Activated CD8-positive, alpha-beta T cell treated with anti-CD3 and anti-CD28 coated beads for 36 hours (primary cell): ENCODE measurements around the gene NFIA. TPM values are rescaled to one million over a fixed set of nuclear protein-coding genes. Genes with fewer than 3 reads are reported as not detected.

Experiments
- ATAC-seq: fragments of 200-7000 bp; cut with Tn5 transposase; one replicate; pipeline ENCODE4 v1.10.0; 2021; ENCODE audit warnings: mild to moderate bottlenecking, moderate library complexity
- CTCF ChIA-PET: fragments of 350-600 bp; sonication (Branson Sonifier 250); formaldehyde crosslinking; loops from one replicate; lab custom pipeline; 2021; ENCODE audit warnings: antibody characterized with exemption; lab: Charles Lee
- POLR2A ChIA-PET: fragments of 350-600 bp; sonication (Branson Sonifier 250); formaldehyde crosslinking; loops from one replicate; lab custom pipeline; 2021; ENCODE audit warnings: antibody characterized with exemption; lab: Charles Lee
- DNase-seq: peaks from one replicate; pipeline ENCODE4 v3.0.0-alpha.2; 2020
- H3K27ac Mint-ChIP-seq: one replicate; pipeline ENCODE4 v1.8.0; 2021; ENCODE audit warnings: mild to moderate bottlenecking, mixed read lengths
- H3K27me3 Mint-ChIP-seq: one replicate; pipeline ENCODE4 v1.8.0; 2021; ENCODE audit warnings: mixed read lengths
- H3K36me3 Mint-ChIP-seq: one replicate; pipeline ENCODE4 v1.8.0; 2021; ENCODE audit warnings: low read depth, mixed read lengths
- H3K4me1 Mint-ChIP-seq: one replicate; pipeline ENCODE4 v1.8.0; 2021; ENCODE audit warnings: low read depth, mixed read lengths
- H3K4me3 Mint-ChIP-seq: one replicate; pipeline ENCODE4 v1.8.0; 2021; ENCODE audit warnings: mild to moderate bottlenecking, moderate library complexity, mixed read lengths
- H3K9me3 Mint-ChIP-seq: one replicate; pipeline ENCODE4 v1.8.0; 2021; ENCODE audit warnings: mixed read lengths
- intact Hi-C: fragments of 100-400 bp; cut with micrococcal nuclease; formaldehyde crosslinking; loops from one replicate; pipeline ENCODE4 v1.10.0; 2022
- total RNA-seq, 2 experiments: library from RNA; stranded (reverse); gene quantifications; one replicate each; pipeline ENCODE4 v1.2.3, GENCODE V29; 2021
- TF ChIP-seq, protein P1 (sequence below): fragments of 200-600 bp; IDR thresholded peaks from one replicate; pipeline ENCODE4 v1.8.0; 2022; ENCODE audit warnings: antibody characterized with exemption, mild to moderate bottlenecking

The NFIA gene
- total RNA-seq, 2 experiments from 2014 or later: 1.9 to 2.4 TPM

DNA sequence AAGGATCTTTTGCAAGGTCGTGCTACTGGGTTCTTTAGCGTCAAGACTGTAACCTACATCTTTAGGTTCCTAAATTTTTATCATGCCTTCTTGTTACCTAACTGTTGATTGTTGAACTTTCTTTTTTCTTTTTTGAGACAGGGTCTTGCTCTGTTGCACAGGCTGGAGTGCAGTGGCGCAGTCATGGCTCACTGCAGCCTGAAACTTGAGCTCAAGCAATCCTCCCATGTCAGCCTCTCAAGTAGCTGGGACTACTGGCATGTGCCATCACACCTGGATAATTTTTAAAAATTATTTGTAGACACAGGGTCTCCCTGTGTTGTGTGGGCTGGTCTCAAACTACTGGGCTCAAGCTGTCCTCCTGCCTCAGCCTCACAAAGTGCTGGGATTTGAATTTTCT is 52.9 kb downstream of the NFIA start:
- ChIA-PET POLR2A (interaction anchor here (0.6 kb wide), 1 partner anchor 179 kb away, joined by 3 read pairs; no protein-coding TSS in a partner anchor), CTCF (no interaction called here)
- no peaks in the 10 kb centered on the region for H3K36me3 Mint-ChIP-seq
- H3K4me3 Mint-ChIP-seq: no peak overlapping the region
- intact Hi-C loops: no loop called here
- DNase-seq (no peak), ATAC-seq (no peak)
- TF ChIP-seq, protein P1, sequence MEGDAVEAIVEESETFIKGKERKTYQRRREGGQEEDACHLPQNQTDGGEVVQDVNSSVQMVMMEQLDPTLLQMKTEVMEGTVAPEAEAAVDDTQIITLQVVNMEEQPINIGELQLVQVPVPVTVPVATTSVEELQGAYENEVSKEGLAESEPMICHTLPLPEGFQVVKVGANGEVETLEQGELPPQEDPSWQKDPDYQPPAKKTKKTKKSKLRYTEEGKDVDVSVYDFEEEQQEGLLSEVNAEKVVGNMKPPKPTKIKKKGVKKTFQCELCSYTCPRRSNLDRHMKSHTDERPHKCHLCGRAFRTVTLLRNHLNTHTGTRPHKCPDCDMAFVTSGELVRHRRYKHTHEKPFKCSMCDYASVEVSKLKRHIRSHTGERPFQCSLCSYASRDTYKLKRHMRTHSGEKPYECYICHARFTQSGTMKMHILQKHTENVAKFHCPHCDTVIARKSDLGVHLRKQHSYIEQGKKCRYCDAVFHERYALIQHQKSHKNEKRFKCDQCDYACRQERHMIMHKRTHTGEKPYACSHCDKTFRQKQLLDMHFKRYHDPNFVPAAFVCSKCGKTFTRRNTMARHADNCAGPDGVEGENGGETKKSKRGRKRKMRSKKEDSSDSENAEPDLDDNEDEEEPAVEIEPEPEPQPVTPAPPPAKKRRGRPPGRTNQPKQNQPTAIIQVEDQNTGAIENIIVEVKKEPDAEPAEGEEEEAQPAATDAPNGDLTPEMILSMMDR: no peak
- H3K27ac Mint-ChIP-seq: no peak overlapping the region
- no peaks in the 10 kb centered on the region for H3K9me3 Mint-ChIP-seq
- no peaks in the 10 kb centered on the region for H3K27me3 Mint-ChIP-seq
- peaks cover 6% of the 10 kb centered on the region for H3K4me1 Mint-ChIP-seq

DNA sequence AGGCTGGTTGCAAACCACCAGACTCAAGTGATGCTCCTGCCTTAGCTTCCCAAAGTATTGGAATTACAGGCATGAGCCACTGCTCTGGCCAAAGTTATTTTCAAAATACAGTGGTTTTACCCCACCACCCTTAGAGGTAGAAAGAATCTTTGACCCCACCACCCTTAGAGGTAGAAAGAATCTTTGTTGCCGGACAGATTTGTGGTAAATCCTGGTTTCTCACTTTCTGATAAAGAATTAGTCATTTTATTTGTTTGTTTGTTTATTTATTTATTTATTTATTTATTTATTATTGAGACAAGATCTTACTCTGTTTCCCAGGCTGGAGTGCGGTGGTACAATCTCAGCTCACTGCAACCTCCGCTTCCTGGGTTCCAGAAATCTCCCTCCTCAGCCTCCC is 55.9 kb downstream of the NFIA start:
- H3K27me3 Mint-ChIP-seq: no peaks in the 10 kb centered on the region
- intact Hi-C loops: no loop called here

DNA sequence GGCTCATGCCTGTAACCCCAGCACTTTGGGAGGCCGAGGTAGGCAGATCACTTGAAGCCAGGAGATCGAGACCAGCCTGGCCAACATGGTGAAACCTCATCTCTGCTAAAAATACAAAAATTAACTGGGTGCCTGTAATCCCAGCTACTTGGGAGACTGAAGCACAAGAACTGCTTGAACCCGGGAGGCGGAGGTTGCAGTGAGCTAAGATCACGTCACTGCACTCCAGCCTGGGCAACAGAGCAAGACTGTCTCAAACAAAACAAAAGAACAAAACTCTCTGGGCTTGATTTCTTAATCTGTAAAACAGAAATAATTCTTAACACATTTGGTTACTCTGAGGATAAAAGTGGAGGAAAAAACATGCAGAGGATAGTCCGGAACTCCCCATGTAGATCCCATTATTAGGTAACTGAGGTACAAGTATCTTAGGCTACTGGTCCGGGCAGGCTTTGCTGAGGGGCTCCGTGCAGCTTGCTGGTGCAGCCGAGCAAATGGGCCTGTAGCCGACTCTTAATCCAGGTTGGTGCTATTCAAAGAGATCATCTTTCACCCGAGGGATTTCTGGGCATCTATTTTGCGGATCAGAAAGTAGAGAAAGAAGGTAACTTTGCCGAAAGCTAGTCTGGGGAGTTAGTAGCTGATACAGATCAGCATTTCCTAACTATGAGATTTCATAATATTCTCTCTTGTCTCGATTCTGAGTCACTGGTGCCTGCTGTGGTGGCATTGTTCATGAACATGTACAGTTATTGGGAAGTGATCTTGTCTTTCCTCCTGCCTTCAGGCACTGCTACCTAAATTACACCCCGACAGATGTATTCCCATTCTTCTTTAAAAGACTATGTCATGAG is 56.8 kb downstream of the NFIA start:
- CTCF ChIA-PET: interaction anchor here (1.6 kb wide), 1 partner anchor 17 kb away, joined by 3 read pairs; no protein-coding TSS in a partner anchor
- H3K9me3 Mint-ChIP-seq: no peaks in the 10 kb centered on the region
- peaks cover 6% of the 10 kb centered on the region for H3K4me1 Mint-ChIP-seq

More for the DNA sequence above, 55.9 kb downstream of the NFIA start:
- no peak overlapping the region for H3K27ac Mint-ChIP-seq
- peaks cover 6% of the 10 kb centered on the region for H3K4me1 Mint-ChIP-seq
- DNase-seq (no peak), ATAC-seq (no peak)
- TF ChIP-seq, protein P1: no peak
- ChIA-PET CTCF (no interaction called here), POLR2A (no interaction called here)
- H3K36me3 Mint-ChIP-seq: no peaks in the 10 kb centered on the region
- no peak overlapping the region for H3K4me3 Mint-ChIP-seq
- no peaks in the 10 kb centered on the region for H3K9me3 Mint-ChIP-seq

GRCh38 chr1:61139775-61140549 is 57.6 kb downstream of the NFIA start:
- DNase-seq (no peak), ATAC-seq (no peak)
- TF ChIP-seq, protein P1: no peak
- POLR2A ChIA-PET: interaction anchor here (0.8 to 1.4 kb wide), 3 partner anchors 17 to 349 kb away, joined by 3 read pairs; no protein-coding TSS in a partner anchor
- peaks cover 6% of the 10 kb centered on the region for H3K4me1 Mint-ChIP-seq
- H3K9me3 Mint-ChIP-seq: no peaks in the 10 kb centered on the region
- intact Hi-C loops: no loop called here
- CTCF ChIA-PET: interaction anchor here (1.6 kb wide), 1 partner anchor 16 kb away, joined by 3 read pairs; no protein-coding TSS in a partner anchor
- H3K36me3 Mint-ChIP-seq: no peaks in the 10 kb centered on the region
- H3K4me3 Mint-ChIP-seq: no peak overlapping the region
- H3K27me3 Mint-ChIP-seq: no peaks in the 10 kb centered on the region
- H3K27ac Mint-ChIP-seq: no peak overlapping the region

More for the DNA sequence above, 56.8 kb downstream of the NFIA start:
- TF ChIP-seq, protein P1: no peak
- no peak overlapping the region for H3K4me3 Mint-ChIP-seq
- H3K27me3 Mint-ChIP-seq: no peaks in the 10 kb centered on the region
- no peak overlapping the region for H3K27ac Mint-ChIP-seq
- ATAC-seq (no peak), DNase-seq (no peak)
- intact Hi-C loops: no loop called here
- no peaks in the 10 kb centered on the region for H3K36me3 Mint-ChIP-seq
- POLR2A ChIA-PET: interaction anchor here (0.8 to 0.9 kb wide), 2 partner anchors 41 to 350 kb away, joined by 3 read pairs; no protein-coding TSS in a partner anchor
